ENCODE measurements around the gene MRTO4.

DNA sequence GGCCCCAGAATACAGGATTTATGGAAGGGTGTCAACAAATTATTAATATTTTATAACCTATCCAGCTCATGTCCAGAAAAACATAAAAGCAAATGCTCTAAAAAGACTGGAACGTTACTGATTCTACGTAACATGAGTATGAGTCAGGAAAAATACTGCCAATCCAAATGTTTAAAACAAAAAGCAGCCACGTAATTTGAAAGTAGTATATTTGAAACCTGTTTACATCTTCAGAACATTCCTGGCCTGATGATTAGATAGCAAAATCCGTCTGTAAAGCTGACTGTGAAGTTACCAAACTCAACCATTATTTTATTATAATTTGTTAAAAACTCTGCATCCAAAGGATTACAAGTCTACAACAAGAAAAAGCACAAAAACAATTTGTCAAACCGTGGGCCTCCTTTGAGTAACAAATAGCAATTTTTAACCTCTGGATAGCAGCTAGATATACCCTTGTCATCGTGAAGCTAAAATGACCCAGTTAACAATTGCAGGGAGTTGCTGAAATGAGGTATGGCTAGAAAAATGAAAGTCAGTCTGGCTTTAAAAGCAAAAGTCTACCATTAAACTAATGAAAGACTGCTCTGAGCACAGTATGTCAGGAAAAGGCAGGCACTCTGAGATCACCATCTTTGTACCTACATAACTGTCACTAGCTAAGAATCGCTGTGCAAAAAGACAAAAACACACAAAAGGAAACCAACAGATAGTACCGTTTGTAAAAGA, 42.7 kb upstream of the MRTO4 start:
- TF ChIP-seq RAD21 (IDR thresholded peaks at IDR 0.05; ENCODE audit: insufficient read depth, low read depth, low read length) (no peak), GATAD2B (conservative IDR thresholded peaks at IDR 0.05; ENCODE audit: low read depth) (no peak), SIN3A (IDR thresholded peaks at IDR 0.05; ENCODE audit: low read depth, low read length) (no peak), REST (IDR thresholded peaks at IDR 0.05; ENCODE audit: low read depth, low read length) (no peak), PRDM15 (CRISPR knock-in tag; IDR thresholded peaks at IDR 0.05) (no peak), E2F4 (IDR thresholded peaks at IDR 0.05; ENCODE audit: low read depth, low read length) (no peak), RCOR1 (conservative IDR thresholded peaks at IDR 0.05; ENCODE audit: low read depth, low read length) (no peak), CREB1 (IDR thresholded peaks at IDR 0.05; ENCODE audit: low read depth) (no peak), USF2 (IDR thresholded peaks at IDR 0.05; ENCODE audit: borderline replicate concordance, low read depth, low read length) (no peak), SP1 (IDR thresholded peaks at IDR 0.05; ENCODE audit: low read depth, low read length) (no peak), MTA3 (IDR thresholded peaks at IDR 0.05; ENCODE audit: borderline replicate concordance, low read length) (no peak), POLR2A (IDR thresholded peaks at IDR 0.05; ENCODE audit: low read depth, low read length) (no peak), NR2F1 (conservative IDR thresholded peaks at IDR 0.05) (no peak)
- TF ChIP-seq, protein P1, sequence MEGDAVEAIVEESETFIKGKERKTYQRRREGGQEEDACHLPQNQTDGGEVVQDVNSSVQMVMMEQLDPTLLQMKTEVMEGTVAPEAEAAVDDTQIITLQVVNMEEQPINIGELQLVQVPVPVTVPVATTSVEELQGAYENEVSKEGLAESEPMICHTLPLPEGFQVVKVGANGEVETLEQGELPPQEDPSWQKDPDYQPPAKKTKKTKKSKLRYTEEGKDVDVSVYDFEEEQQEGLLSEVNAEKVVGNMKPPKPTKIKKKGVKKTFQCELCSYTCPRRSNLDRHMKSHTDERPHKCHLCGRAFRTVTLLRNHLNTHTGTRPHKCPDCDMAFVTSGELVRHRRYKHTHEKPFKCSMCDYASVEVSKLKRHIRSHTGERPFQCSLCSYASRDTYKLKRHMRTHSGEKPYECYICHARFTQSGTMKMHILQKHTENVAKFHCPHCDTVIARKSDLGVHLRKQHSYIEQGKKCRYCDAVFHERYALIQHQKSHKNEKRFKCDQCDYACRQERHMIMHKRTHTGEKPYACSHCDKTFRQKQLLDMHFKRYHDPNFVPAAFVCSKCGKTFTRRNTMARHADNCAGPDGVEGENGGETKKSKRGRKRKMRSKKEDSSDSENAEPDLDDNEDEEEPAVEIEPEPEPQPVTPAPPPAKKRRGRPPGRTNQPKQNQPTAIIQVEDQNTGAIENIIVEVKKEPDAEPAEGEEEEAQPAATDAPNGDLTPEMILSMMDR (IDR thresholded peaks at IDR 0.05 in 2 of 3, conservative IDR thresholded peaks at IDR 0.05 in 1 of 3; ENCODE audit: control insufficient read depth in 2 of 3, extremely low read depth in 1 of 3, insufficient read depth in 1 of 3, low read depth in 3 of 3, low read length in 3 of 3): no peak

All from GM12878 (cell line).